ENCODE data around the gene NEK7. TPM values are rescaled to one million over a fixed set of nuclear protein-coding genes. Genes with fewer than 3 reads are reported as not detected.

Gene NEK7
- total and polyA plus RNA-seq, 9 donors = 25.0 to 87.0 (median 61.3) TPM

DNA sequence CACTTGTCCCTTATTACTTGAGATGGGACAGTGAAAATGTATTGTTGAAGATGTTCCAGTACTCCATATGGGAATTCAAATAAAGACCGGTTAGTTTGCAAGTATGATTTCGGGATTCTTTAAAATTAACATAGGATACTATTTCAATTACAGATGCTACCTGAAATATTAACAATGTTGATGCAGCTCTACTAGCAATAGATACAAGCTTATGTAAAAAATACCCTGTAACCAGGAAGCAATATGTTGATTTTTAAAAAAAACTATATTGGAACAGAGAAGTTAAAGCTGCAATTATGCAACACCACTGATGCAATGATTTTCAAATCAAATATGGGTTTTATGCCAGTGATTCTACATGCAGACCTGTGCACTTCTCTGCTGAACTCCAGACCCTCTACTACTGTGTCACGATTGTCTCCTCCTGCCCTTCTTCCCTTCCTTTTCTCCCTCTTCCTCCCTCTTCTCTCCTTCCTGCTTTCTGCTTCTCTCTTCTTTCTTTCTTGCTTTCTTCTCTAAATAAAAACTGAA, 204.5 kb downstream of the NEK7 start:
- TF ChIP-seq, protein P1, sequence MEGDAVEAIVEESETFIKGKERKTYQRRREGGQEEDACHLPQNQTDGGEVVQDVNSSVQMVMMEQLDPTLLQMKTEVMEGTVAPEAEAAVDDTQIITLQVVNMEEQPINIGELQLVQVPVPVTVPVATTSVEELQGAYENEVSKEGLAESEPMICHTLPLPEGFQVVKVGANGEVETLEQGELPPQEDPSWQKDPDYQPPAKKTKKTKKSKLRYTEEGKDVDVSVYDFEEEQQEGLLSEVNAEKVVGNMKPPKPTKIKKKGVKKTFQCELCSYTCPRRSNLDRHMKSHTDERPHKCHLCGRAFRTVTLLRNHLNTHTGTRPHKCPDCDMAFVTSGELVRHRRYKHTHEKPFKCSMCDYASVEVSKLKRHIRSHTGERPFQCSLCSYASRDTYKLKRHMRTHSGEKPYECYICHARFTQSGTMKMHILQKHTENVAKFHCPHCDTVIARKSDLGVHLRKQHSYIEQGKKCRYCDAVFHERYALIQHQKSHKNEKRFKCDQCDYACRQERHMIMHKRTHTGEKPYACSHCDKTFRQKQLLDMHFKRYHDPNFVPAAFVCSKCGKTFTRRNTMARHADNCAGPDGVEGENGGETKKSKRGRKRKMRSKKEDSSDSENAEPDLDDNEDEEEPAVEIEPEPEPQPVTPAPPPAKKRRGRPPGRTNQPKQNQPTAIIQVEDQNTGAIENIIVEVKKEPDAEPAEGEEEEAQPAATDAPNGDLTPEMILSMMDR (IDR thresholded peaks at IDR 0.05) = no peak
- TF ChIP-seq POLR2A (IDR thresholded peaks at IDR 0.05) = no peak
- no peak for TF ChIP-seq EP300 (IDR thresholded peaks at IDR 0.05)
- no peak overlapping the region for H3K27ac ChIP-seq
- H3K27me3 ChIP-seq = no peaks in the 10 kb centered on the region
- WGBS, 3 donors = 93 to 96% (median 95%) methylated on average over 3 of the region's 3 CpGs
- no peaks in the 10 kb centered on the region for H3K4me1 ChIP-seq (ENCODE audit: insufficient read depth)
- H3K9me3 ChIP-seq = no peaks in the 10 kb centered on the region
- no peak for DNase-seq
- H3K4me3 ChIP-seq = no peak overlapping the region
- no peaks in the 10 kb centered on the region for H3K36me3 ChIP-seq
- intact Hi-C loops (cut with DNase I) = no loop called here

DNA sequence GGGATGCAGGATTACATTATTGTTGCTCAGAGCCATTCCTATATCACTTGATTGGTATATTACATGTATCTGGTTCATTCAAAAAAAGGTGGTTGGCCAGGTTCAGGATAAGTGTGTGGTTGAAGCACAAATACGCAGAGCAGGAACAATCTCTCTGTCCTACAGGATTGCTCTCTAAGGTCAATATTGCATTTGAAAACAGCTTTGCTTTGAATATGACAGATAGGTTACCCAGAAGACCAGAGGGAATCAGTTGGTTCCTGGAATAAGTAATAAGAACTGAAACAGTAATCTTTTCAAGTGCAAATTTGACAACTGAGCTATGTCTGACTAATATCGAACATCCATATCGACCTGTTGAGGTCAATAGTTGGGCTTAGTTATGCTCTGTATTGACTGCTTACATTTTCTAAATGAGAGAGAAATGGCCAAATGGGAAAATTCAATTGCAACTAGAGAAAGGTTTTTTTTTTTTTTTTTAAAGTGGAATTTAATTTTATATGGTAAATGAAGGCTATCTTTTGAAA, 206.9 kb downstream of the NEK7 start:
- H3K4me3 ChIP-seq = no peak overlapping the region
- intact Hi-C loops (cut with DNase I) = no loop called here
- WGBS, 3 donors = 93 to 95% (median 94%) methylated on average over 3 of the region's 3 CpGs
- H3K4me1 ChIP-seq (ENCODE audit: insufficient read depth) = no peaks in the 10 kb centered on the region
- H3K27ac ChIP-seq = no peak overlapping the region
- no peaks in the 10 kb centered on the region for H3K36me3 ChIP-seq
- no peaks in the 10 kb centered on the region for H3K9me3 ChIP-seq
- no peak for TF ChIP-seq POLR2A (IDR thresholded peaks at IDR 0.05)
- TF ChIP-seq, protein P1 (IDR thresholded peaks at IDR 0.05) = no peak
- TF ChIP-seq EP300 (IDR thresholded peaks at IDR 0.05) = no peak
- no peak for DNase-seq
- H3K27me3 ChIP-seq = no peaks in the 10 kb centered on the region

GRCh38 chr1:198364471-198364870, 207.7 kb downstream of the NEK7 start:
- intact Hi-C loops (cut with DNase I) = no loop called here
- Histone ChIP-seq H3K4me1 (ENCODE audit: insufficient read depth) (no peaks in the 10 kb centered on the region), H3K9me3 (no peaks in the 10 kb centered on the region), H3K27me3 (no peaks in the 10 kb centered on the region), H3K36me3 (no peaks in the 10 kb centered on the region), H3K27ac (no peak overlapping the region), H3K4me3 (no peak overlapping the region)
- TF ChIP-seq, protein P1 (IDR thresholded peaks at IDR 0.05) = no peak
- no peak for TF ChIP-seq POLR2A (IDR thresholded peaks at IDR 0.05)
- no peak for TF ChIP-seq EP300 (IDR thresholded peaks at IDR 0.05)
- no peak for DNase-seq
- 77 to 86% (median 81%) methylated on average over 2 of the region's 2 CpGs for WGBS, 3 donors

DNA sequence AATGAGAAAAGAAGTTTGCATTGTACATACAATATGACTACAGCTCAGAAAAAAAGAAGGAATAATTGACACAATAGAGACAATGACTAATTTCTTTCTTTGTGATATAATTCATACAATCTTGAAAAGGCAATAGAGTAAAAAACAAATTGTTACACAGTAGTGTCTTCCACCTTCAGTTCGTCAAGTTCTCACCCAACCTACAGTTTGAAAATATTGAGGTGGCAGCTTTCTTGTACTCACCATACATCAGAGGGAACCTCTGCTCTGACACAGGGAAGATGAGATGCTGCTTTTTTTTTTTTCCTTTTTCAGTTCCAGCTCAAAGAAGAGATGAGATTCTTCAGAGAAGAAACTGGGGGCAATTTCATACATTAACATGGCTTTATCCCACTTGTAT, 210.5 kb downstream of the NEK7 start:
- Histone ChIP-seq H3K4me1 (ENCODE audit: insufficient read depth) (no peaks in the 10 kb centered on the region), H3K27ac (no peak overlapping the region), H3K36me3 (no peaks in the 10 kb centered on the region), H3K9me3 (no peaks in the 10 kb centered on the region), H3K4me3 (no peak overlapping the region), H3K27me3 (no peaks in the 10 kb centered on the region)
- DNase-seq = no peak
- TF ChIP-seq, protein P1 (IDR thresholded peaks at IDR 0.05) = no peak
- TF ChIP-seq POLR2A (IDR thresholded peaks at IDR 0.05) (no peak), EP300 (IDR thresholded peaks at IDR 0.05) (no peak)
- WGBS, 3 donors = 41 to 98% (median 92%) methylated on average over 1 of the region's 1 CpG
- intact Hi-C loops (cut with DNase I) = no loop called here

All from ovary (tissue), 9 donors.